Neural cell (in vitro differentiated cells): ENCODE data around the gene TBC1D22B.

Experiments used
- CTCF ChIP-seq: fragments of 450-650 bp; IDR thresholded peaks from 2 replicates; pipeline ENCODE4 v1.5.1; 2014; ENCODE audit warnings: antibody characterized with exemption, mild to moderate bottlenecking, moderate library complexity; ENCODE audit not compliant: poor library complexity, severe bottlenecking
- POLR2AphosphoS5 ChIP-seq: IDR thresholded peaks from 2 replicates; pipeline ENCODE4 v1.6.1; 2012

GRCh38 chr6:37357288-37357687 is 99.7 kb downstream of the TBC1D22B start:
- TF ChIP-seq CTCF (no peak), POLR2AphosphoS5 (no peak)
